SK-N-SH treated with all-trans-retinoic acid at 6 μM for 48 hours (cell line): ENCODE data around the gene C20orf204.

Experiments used
- ESRRG ChIP-seq: fragments of 250-450 bp; sonication (Bioruptor Pico); IDR thresholded peaks from 2 replicates; pipeline ENCODE4 v1.6.1; 2021; ENCODE audit warnings: mild to moderate bottlenecking
- GLIS3 ChIP-seq: fragments of 250-450 bp; sonication (Bioruptor Pico); IDR thresholded peaks from 2 replicates; pipeline ENCODE4 v1.5.0; 2020; ENCODE audit warnings: mild to moderate bottlenecking, moderate library complexity
- ISL1 ChIP-seq: fragments of 250-450 bp; sonication (Bioruptor Pico); IDR thresholded peaks from 2 replicates; pipeline ENCODE4 v2.1.2; 2022; ENCODE audit warnings: mild to moderate bottlenecking, moderate library complexity
- OSR1 ChIP-seq: fragments of 250-450 bp; sonication (Bioruptor Pico); IDR thresholded peaks from 2 replicates; pipeline ENCODE4 v1.8.0; 2022; ENCODE audit warnings: moderate library complexity, mild to moderate bottlenecking, inconsistent platforms
- PATZ1 ChIP-seq: fragments of 250-450 bp; sonication (Bioruptor Pico); IDR thresholded peaks from 2 replicates; pipeline ENCODE4 v1.8.0; 2020; ENCODE audit warnings: mild to moderate bottlenecking, moderate library complexity, borderline replicate concordance
- RARB ChIP-seq: fragments of 250-450 bp; sonication (Bioruptor Pico); IDR thresholded peaks from 2 replicates; pipeline ENCODE4 v1.8.0; 2021; ENCODE audit warnings: mild to moderate bottlenecking, moderate library complexity
- TCF4 ChIP-seq: fragments of 250-450 bp; sonication (Bioruptor Pico); IDR thresholded peaks from 2 replicates; pipeline ENCODE4 v1.8.0; 2021; ENCODE audit warnings: mild to moderate bottlenecking, moderate library complexity, borderline replicate concordance
- TOX ChIP-seq: fragments of 250-450 bp; sonication (Bioruptor Pico); IDR thresholded peaks from 2 replicates; pipeline ENCODE4 v1.8.0; 2021; ENCODE audit warnings: mild to moderate bottlenecking, moderate library complexity, borderline replicate concordance
- ZC3H10 ChIP-seq: fragments of 250-450 bp; sonication (Bioruptor Pico); IDR thresholded peaks from 2 replicates; pipeline ENCODE4 v1.5.1; 2021; ENCODE audit warnings: mild to moderate bottlenecking, moderate library complexity
- ZFP3 ChIP-seq: fragments of 250-450 bp; sonication (Bioruptor Pico); IDR thresholded peaks from 2 replicates; pipeline ENCODE4 v1.5.0; 2020; ENCODE audit warnings: mild to moderate bottlenecking, moderate library complexity
- ZFP30 ChIP-seq: fragments of 450-650 bp; formaldehyde crosslinking; IDR thresholded peaks from 2 replicates; pipeline ENCODE4 v1.5.0; 2022; ENCODE audit warnings: mild to moderate bottlenecking, moderate library complexity
- ZNF565 ChIP-seq: fragments of 450-650 bp; formaldehyde crosslinking; conservative IDR thresholded peaks from 2 replicates; pipeline ENCODE4 v1.5.0; 2020; ENCODE audit warnings: low read depth, mild to moderate bottlenecking, moderate library complexity
- TF ChIP-seq, protein P1 (sequence below): fragments of 250-450 bp; sonication (Bioruptor Pico); IDR thresholded peaks from 2 replicates; pipeline ENCODE4 v1.5.0; 2020; ENCODE audit warnings: mild to moderate bottlenecking, moderate library complexity
- TF ChIP-seq, protein P2 (sequence below): fragments of 250-450 bp; sonication (Bioruptor Pico); IDR thresholded peaks from 2 replicates; pipeline ENCODE4 v1.5.1; 2020; ENCODE audit warnings: low read depth, mild to moderate bottlenecking, moderate library complexity

DNA sequence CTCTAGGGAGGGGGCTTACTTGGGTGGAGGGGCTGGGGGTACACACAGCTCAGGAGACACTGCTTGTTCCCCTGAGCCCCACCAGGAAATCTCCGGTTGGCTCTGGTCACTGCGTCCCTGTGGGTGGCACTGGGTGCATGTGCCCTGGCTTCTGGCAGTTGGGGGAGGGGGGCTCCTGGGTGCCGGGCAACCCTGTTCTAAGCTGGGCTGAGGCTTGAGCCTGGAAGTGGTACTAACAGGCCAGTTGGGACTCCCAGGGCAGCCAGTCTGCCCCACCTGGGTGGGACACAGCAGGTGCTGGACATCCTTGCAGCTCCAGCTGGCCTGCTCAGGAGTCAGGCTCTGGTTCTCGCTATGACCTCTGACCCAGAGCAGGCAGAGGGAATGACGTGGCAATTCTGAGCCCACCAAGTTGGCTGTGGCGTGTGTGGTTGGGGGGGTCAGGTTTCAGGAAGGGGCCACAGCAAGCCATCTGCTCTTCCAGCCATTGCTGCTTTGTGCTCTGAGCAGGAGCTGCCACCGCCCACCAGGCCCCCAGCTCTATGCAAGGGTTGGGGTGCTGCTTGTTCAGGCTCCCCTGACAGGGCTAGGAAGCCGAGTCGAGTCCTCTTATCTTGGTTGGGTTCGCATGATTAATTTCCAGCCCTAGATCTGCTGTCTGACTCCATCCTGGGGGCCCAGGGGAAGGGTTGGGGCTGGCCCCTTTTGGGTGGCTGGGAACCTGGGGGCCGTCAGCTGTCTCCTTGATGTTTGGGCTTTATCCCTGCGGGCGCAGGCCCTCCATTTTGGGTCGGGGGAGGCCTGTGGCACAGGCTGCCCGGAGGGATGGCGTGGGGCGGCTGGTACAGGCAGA lies 590 bp downstream of the C20orf204 start:
- TF ChIP-seq, protein P1, sequence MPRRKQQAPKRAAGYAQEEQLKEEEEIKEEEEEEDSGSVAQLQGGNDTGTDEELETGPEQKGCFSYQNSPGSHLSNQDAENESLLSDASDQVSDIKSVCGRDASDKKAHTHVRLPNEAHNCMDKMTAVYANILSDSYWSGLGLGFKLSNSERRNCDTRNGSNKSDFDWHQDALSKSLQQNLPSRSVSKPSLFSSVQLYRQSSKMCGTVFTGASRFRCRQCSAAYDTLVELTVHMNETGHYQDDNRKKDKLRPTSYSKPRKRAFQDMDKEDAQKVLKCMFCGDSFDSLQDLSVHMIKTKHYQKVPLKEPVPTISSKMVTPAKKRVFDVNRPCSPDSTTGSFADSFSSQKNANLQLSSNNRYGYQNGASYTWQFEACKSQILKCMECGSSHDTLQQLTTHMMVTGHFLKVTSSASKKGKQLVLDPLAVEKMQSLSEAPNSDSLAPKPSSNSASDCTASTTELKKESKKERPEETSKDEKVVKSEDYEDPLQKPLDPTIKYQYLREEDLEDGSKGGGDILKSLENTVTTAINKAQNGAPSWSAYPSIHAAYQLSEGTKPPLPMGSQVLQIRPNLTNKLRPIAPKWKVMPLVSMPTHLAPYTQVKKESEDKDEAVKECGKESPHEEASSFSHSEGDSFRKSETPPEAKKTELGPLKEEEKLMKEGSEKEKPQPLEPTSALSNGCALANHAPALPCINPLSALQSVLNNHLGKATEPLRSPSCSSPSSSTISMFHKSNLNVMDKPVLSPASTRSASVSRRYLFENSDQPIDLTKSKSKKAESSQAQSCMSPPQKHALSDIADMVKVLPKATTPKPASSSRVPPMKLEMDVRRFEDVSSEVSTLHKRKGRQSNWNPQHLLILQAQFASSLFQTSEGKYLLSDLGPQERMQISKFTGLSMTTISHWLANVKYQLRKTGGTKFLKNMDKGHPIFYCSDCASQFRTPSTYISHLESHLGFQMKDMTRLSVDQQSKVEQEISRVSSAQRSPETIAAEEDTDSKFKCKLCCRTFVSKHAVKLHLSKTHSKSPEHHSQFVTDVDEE (CRISPR knock-in tag) = no peak
- TF ChIP-seq TCF4 (CRISPR knock-in tag) (no peak), GLIS3 (no peak), ZC3H10 (CRISPR knock-in tag) (no peak), PATZ1 (no peak), ISL1 (CRISPR knock-in tag) (no peak), ZFP30 (CRISPR knock-in tag) (no peak), ZNF565 (no peak), OSR1 (CRISPR knock-in tag) (no peak), RARB (CRISPR knock-in tag) (no peak), ZFP3 (no peak), ESRRG (no peak), TOX (CRISPR knock-in tag) (no peak)
- TF ChIP-seq, protein P2, sequence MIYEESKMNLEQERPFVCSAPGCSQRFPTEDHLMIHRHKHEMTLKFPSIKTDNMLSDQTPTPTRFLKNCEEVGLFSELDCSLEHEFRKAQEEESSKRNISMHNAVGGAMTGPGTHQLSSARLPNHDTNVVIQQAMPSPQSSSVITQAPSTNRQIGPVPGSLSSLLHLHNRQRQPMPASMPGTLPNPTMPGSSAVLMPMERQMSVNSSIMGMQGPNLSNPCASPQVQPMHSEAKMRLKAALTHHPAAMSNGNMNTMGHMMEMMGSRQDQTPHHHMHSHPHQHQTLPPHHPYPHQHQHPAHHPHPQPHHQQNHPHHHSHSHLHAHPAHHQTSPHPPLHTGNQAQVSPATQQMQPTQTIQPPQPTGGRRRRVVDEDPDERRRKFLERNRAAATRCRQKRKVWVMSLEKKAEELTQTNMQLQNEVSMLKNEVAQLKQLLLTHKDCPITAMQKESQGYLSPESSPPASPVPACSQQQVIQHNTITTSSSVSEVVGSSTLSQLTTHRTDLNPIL = no peak
